Psoas muscle (tissue), 8 donors: Measurements from ENCODE around the gene KRT7. TPM values are rescaled to one million over a fixed set of nuclear protein-coding genes. Genes with fewer than 3 reads are reported as not detected.
"Not testable (repeated sequence)": the region's sequence is repeated elsewhere in the genome, so short reads cannot be mapped to it uniquely, and the experiment has no call there.

ENCODE experiments used
- ATAC-seq, 4 donors: fragments of 200-7000 bp; cut with Tn5 transposase; one replicate each; pipeline ENCODE4 v1.9.1; 2020; ENCODE audit warnings: moderate library complexity in 3 of 4, mild to moderate bottlenecking in 2 of 4
- DNase-seq, 2 donors: peaks; one replicate each; pipeline ENCODE4 v3.0.0-alpha.2; 2020
- H3K27ac ChIP-seq: fragments of 200-600 bp; one replicate; pipeline ENCODE4 v1.8.0; 2022
- H3K27me3 ChIP-seq, 3 donors: fragments of 200-600 bp in 1 of 3; one replicate each; pipeline versions ENCODE4 v1.6.1 to v1.8.0; 2013 to 2022; ENCODE audit warnings: low read length in 2 of 3, mild to moderate bottlenecking in 2 of 3, moderate library complexity in 1 of 3; ENCODE audit not compliant: insufficient read depth in 3 of 3
- H3K36me3 ChIP-seq, 2 donors: fragments of 200-600 bp in 1 of 2; one replicate each; pipeline versions ENCODE4 v1.6.1 to v1.8.0; 2013 to 2022; ENCODE audit warnings: low read depth in 1 of 2, mild to moderate bottlenecking in 1 of 2, moderate library complexity in 1 of 2; ENCODE audit not compliant: insufficient read depth in 1 of 2
- H3K4me1 ChIP-seq: fragments of 200-600 bp; one replicate; pipeline ENCODE4 v1.8.0; 2022
- H3K4me3 ChIP-seq: fragments of 200-600 bp; one replicate; pipeline ENCODE4 v1.8.0; 2022; ENCODE audit warnings: mild to moderate bottlenecking
- H3K9me3 ChIP-seq: fragments of 200-600 bp; one replicate; pipeline ENCODE4 v1.8.0; 2022
- WGBS, 3 donors: extraction: QIAGEN DNeasy Blood & Tissue Kit; methylation state at CpG; one replicate each; pipeline versions ENCODE4 v1.1.6 to v1.1.7; 2013; 5-methylcytosine and 5-hydroxymethylcytosine counted together
- intact Hi-C, 2 donors: fragments of 100-400 bp; cut with DNase I; formaldehyde crosslinking; loops; one replicate each; pipeline versions ENCODE4 v1.11.0 to v1.14.2; 2022
- polyA plus RNA-seq, 3 donors: library from polyadenylated mRNA; stranded (reverse); fragments of 200-250 nt; gene quantifications; one replicate each; pipeline ENCODE4 v1.2.3, GENCODE V29; 2013
- total RNA-seq, 4 donors: library from RNA; stranded (reverse); fragmentation: NEBNext Ultra II Directional in 2 of 4; extraction: Animal tissue kit (Norgen Biotek cat#: 25700) in 2 of 4; gene quantifications; one replicate each; pipeline versions ENCODE4 v1.2.1 to v1.2.4, GENCODE V29; 2021 to 2023
- TF ChIP-seq, protein P1 (sequence below): fragments of 200-600 bp; IDR thresholded peaks from one replicate; pipeline ENCODE4 v1.8.0; 2022; ENCODE audit warnings: antibody characterized with exemption
- donor health status: healthy with polysubstance abuse.
- donor health status: DM: no; HTN: no; CAD: no; lungs with moderate emphysema.
- donor health status: Bipolar disorder and iron deficiency.
- donor health status: healthy.
- donor health status: DM: yes; HTN: yes; CAD: no.
- donor health status: DM: no; HTN: no; CAD: no.
- donor health status: DM: no; HTN: no; CAD: no.
- donor health status: DM: yes; HTN: yes; CAD: no.

The KRT7 gene
- total and polyA plus RNA-seq, 7 donors, result 0.39 to 3.9 (median 1.6) TPM

DNA sequence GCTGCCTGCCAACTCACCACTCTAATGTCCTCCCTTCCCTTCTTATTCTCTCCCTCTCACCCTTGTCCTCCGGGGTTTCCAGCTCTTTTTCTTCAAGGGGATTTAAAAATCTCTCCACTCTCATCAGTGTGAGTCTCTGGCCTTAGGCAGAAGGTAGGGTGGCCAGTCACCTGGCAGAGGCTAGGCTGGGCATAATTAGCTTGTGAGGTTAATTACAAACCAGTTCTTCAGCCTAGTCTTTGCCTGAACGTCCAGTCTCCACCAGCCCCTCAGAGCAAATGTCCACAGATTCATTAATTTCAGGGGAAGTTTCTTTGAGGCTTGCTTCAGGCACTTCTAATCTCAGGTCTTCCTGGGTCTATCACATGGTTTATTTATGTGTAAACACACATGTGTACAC is 6.7 kb downstream of the KRT7 start:
- TF ChIP-seq, protein P1, sequence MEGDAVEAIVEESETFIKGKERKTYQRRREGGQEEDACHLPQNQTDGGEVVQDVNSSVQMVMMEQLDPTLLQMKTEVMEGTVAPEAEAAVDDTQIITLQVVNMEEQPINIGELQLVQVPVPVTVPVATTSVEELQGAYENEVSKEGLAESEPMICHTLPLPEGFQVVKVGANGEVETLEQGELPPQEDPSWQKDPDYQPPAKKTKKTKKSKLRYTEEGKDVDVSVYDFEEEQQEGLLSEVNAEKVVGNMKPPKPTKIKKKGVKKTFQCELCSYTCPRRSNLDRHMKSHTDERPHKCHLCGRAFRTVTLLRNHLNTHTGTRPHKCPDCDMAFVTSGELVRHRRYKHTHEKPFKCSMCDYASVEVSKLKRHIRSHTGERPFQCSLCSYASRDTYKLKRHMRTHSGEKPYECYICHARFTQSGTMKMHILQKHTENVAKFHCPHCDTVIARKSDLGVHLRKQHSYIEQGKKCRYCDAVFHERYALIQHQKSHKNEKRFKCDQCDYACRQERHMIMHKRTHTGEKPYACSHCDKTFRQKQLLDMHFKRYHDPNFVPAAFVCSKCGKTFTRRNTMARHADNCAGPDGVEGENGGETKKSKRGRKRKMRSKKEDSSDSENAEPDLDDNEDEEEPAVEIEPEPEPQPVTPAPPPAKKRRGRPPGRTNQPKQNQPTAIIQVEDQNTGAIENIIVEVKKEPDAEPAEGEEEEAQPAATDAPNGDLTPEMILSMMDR, result no peak
- no peak for ATAC-seq

DNA sequence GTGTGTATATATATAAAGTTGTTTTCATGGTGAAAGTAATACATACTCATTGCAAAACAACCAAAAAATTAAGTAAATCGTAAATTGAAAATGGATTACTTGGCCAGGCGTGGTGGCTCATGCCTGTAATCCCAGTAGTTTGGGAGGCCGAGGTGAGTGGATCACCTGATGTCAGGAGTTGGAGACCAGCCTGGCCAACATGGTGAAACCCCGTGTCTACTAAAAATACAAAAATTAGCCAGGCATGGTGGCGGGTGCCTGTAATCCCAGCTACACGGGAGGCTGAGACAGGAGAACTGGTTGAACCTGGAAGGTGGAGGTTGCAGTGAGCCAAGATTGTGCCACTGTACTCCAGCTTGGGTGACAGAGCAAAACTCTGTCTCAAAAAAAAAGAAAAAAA is 7.2 kb downstream of the KRT7 start:
- intact Hi-C loops, result not testable (repeated sequence)
- 90 to 92% (median 91%) methylated on average over 6 of the region's 6 CpGs for WGBS, 3 donors
- DNase-seq, result peak in 1 of 2 donors; percentile 12

More for the DNA sequence above, 6.7 kb downstream of the KRT7 start:
- Histone ChIP-seq H3K27me3 (peaks cover 0 to 1% (median 1%) of the 10 kb centered on the region in 3 donors), H3K4me1 (peaks cover 11% of the 10 kb centered on the region), H3K27ac (no peak overlapping the region), H3K4me3 (no peak overlapping the region), H3K9me3 (no peaks in the 10 kb centered on the region), H3K36me3 (no peaks in the 10 kb centered on the region)
- peak in 1 of 2 donors; percentile 6 for DNase-seq
- 73 to 90% (median 84%) methylated on average over 2 of the region's 2 CpGs for whole genome bisulfite sequencing, 3 donors
- intact Hi-C loops, result no loop called here

DNA sequence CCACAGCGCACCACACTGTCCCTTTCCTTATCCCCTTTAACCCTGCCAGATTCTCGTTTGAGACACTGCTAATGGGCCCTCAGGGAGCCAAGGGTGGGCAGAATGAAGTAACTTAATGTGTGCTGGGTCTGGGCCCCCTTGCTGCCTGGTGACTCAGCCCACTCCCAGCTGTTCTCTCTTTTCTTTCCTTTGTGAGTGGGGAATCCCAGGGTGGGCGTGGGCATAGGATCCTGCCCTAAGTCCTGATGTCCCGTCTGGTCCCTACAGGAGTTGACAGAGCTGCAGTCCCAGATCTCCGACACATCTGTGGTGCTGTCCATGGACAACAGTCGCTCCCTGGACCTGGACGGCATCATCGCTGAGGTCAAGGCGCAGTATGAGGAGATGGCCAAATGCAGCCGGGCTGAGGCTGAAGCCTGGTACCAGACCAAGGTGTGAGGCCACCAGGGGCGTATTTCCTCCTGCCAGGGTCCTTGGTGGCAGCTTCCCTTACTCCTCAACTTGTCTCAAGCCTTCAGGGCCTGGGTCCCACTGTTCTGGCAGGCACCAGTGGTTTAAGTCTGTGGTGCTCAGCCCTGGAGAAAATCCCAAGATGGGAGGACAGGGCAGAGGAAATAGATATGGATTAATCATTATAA is 8.3 kb downstream of the KRT7 start:
- no peak overlapping the region for H3K4me3 ChIP-seq
- 63 to 82% (median 72%) methylated on average over 11 of the region's 11 CpGs for WGBS, 3 donors
- no peaks in the 10 kb centered on the region for H3K9me3 ChIP-seq
- peaks cover 0 to 1% (median 0%) of the 10 kb centered on the region in 3 donors for H3K27me3 ChIP-seq
- peaks cover 12% of the 10 kb centered on the region for H3K4me1 ChIP-seq
- peak in 1 of 2 donors; percentile 17 for DNase-seq
- H3K36me3 ChIP-seq, result no peaks in the 10 kb centered on the region
- no peak overlapping the region for H3K27ac ChIP-seq
- TF ChIP-seq, protein P1, result no peak
- intact Hi-C loops, result no loop called here
- no peak for ATAC-seq

More for the DNA sequence above, 7.2 kb downstream of the KRT7 start:
- H3K9me3 ChIP-seq, H3K4me3 ChIP-seq, H3K36me3 ChIP-seq, H3K27me3 ChIP-seq, H3K27ac ChIP-seq, ATAC-seq: not testable (repeated sequence)
- peaks cover 11% of the 10 kb centered on the region for H3K4me1 ChIP-seq

DNA sequence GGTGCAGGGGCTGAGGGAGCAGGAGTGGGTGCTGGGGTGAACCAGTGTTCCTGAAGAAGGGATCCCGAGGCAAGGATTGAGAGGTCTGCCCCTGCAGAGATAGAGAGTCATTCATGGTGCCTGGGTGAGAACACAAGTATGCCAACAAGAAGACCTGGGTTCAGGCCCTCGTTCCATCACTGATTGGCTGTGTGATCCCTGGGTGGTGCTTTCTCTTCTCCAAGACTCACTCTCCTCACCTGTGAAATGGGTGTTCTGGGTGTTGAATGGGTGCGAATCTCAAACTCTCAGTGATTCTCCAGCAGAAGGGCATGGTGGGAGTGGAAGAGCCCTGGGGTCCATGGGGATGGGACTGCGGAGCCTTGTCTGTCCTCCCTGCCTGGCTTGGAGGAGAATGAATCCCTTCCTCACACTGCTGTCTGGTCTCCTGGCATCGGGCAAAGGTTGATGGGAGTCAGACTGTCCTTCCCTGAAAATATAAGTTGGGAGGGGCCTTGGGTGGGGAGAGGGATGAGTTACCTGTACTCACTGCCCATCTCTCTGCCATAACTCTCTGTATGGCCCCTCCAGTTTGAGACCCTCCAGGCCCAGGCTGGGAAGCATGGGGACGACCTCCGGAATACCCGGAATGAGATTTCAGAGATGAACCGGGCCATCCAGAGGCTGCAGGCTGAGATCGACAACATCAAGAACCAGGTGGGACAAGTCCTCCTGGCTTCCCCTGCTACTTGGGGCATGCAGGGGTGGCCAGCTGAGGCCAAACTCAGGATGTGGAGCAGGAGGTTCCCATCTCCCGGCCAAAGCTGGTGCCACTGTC is 9.6 kb downstream of the KRT7 start:
- no peak overlapping the region for H3K4me3 ChIP-seq
- H3K4me1 ChIP-seq, result peaks cover 25% of the 10 kb centered on the region
- ATAC-seq, result no peak
- no peak overlapping the region for H3K27ac ChIP-seq
- no peaks in the 10 kb centered on the region for H3K36me3 ChIP-seq
- peaks cover 0 to 1% (median 0%) of the 10 kb centered on the region in 3 donors for H3K27me3 ChIP-seq
- TF ChIP-seq, protein P1, result no peak
- WGBS, 3 donors, result 92 to 95% (median 94%) methylated on average over 11 of the region's 11 CpGs
- no peaks in the 10 kb centered on the region for H3K9me3 ChIP-seq
- intact Hi-C loops, result no loop called here
- peak in 1 of 2 donors; percentile 28 for DNase-seq

DNA sequence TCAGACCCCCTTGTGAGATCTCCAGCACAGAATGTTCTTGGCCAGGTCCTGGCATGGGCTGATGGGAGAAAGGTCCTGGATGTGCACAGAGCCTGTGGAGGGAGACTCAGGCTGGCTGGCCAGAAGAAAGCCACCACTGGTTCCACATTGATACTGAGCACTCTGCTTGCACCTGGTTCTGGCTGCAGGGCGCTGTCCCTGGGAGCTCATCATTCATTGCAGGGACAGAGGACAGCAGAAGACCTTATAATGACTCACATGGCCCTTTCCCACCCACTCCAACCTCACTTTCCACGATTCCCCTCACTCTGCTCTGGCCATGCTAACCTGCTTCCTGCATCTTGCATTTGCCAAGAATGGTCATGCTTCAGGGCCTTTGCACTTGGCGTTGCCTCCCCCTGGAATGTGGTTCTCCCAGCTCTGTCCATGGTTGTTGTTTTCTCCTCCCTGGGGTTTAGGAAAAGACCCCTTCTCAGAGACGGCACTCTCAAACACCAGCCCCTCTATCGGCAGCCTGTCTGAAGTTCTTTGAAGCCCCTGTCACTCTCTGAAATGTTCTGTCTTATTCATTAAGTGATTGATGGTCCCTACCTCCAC is 10.3 kb downstream of the KRT7 start:
- Histone ChIP-seq H3K36me3 (no peaks in the 10 kb centered on the region), H3K4me3 (no peak overlapping the region), H3K27ac (no peak overlapping the region), H3K27me3 (no peaks in the 10 kb centered on the region), H3K4me1 (peaks cover 30% of the 10 kb centered on the region), H3K9me3 (no peaks in the 10 kb centered on the region)
- DNase-seq (peak in 1 of 2 donors; percentile 40), ATAC-seq (no peak)
- intact Hi-C loops, result no loop called here
- TF ChIP-seq, protein P1, result no peak
- WGBS, 3 donors, result 61 to 75% (median 70%) methylated on average over 5 of the region's 5 CpGs
